Measurements from ENCODE around the gene EFNA1. TPM values are rescaled to one million over a fixed set of nuclear protein-coding genes. Genes with fewer than 3 reads are reported as not detected.

The EFNA1 gene
- total RNA-seq, 1 experiment from 2014 or later = 35.7 TPM

DNA sequence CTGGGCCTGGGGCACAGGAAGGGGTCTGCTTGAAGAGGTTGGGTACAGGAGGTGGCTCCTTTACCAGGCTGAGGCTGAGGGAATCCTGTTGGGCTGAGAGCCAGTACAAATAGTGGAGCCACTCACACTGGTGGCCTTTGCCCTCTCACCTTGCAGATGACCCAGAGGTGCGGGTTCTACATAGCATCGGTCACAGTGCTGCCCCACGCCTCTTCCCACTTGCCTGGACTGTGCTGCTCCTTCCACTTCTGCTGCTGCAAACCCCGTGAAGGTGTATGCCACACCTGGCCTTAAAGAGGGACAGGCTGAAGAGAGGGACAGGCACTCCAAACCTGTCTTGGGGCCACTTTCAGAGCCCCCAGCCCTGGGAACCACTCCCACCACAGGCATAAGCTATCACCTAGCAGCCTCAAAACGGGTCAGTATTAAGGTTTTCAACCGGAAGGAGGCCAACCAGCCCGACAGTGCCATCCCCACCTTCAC is 6.2 kb downstream of the EFNA1 start:
- H3K27ac ChIP-seq = peak overlapping the region; percentile 99
- H3K9me3 ChIP-seq (ENCODE audit: insufficient read depth, low read depth) = no peaks in the 10 kb centered on the region
- ChIA-PET POLR2A (ENCODE audit: unreplicated experiment) (interaction anchor here (0.6 to 1.1 kb wide), 2 partner anchors 21 to 42 kb away, joined by 4 to 15 read pairs; no protein-coding TSS in a partner anchor), CTCF (interaction anchor here (0.6 kb wide), 1 partner anchor 10 kb away, joined by 4 read pairs; no protein-coding TSS in a partner anchor)
- H3K36me3 ChIP-seq (ENCODE audit: low read depth) = peaks cover 29% of the 10 kb centered on the region
- H3F3A ChIP-seq (ENCODE audit: insufficient read depth, low read depth) = peaks cover 65% of the 10 kb centered on the region
- no peaks in the 10 kb centered on the region for H3K9me2 ChIP-seq (ENCODE audit: insufficient read depth)
- no peak overlapping the region for H2AFZ ChIP-seq
- no TSS peak for BruUV-seq (replicated peaks)
- intact Hi-C loops (cut with micrococcal nuclease; ENCODE audit: unreplicated experiment) = loop anchor here (2.0 kb wide), 1 partner anchor 49 kb away; no protein-coding TSS in a partner anchor
- H3K4me2 ChIP-seq = peak overlapping the region; percentile 94
- no peak for TF ChIP-seq EZH2 (IDR thresholded peaks at IDR 0.05; ENCODE audit: low read depth)
- TF ChIP-seq, protein P1, sequence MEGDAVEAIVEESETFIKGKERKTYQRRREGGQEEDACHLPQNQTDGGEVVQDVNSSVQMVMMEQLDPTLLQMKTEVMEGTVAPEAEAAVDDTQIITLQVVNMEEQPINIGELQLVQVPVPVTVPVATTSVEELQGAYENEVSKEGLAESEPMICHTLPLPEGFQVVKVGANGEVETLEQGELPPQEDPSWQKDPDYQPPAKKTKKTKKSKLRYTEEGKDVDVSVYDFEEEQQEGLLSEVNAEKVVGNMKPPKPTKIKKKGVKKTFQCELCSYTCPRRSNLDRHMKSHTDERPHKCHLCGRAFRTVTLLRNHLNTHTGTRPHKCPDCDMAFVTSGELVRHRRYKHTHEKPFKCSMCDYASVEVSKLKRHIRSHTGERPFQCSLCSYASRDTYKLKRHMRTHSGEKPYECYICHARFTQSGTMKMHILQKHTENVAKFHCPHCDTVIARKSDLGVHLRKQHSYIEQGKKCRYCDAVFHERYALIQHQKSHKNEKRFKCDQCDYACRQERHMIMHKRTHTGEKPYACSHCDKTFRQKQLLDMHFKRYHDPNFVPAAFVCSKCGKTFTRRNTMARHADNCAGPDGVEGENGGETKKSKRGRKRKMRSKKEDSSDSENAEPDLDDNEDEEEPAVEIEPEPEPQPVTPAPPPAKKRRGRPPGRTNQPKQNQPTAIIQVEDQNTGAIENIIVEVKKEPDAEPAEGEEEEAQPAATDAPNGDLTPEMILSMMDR (conservative IDR thresholded peaks at IDR 0.05) = no peak
- H3K27me3 ChIP-seq (ENCODE audit: insufficient read depth, low read depth) = no peaks in the 10 kb centered on the region
- H3K4me1 ChIP-seq (replicated peaks; ENCODE audit: insufficient read depth) = peaks cover 56% of the 10 kb centered on the region
- no peak for DNase-seq
- no peaks in the 10 kb centered on the region for H4K20me1 ChIP-seq (ENCODE audit: insufficient read depth)
- peak overlapping the region; percentile 78; the same call in 1 of the 2 replicates for H3K4me3 ChIP-seq
- peaks cover 61% of the 10 kb centered on the region for H3K79me2 ChIP-seq (ENCODE audit: low read depth)

DNA sequence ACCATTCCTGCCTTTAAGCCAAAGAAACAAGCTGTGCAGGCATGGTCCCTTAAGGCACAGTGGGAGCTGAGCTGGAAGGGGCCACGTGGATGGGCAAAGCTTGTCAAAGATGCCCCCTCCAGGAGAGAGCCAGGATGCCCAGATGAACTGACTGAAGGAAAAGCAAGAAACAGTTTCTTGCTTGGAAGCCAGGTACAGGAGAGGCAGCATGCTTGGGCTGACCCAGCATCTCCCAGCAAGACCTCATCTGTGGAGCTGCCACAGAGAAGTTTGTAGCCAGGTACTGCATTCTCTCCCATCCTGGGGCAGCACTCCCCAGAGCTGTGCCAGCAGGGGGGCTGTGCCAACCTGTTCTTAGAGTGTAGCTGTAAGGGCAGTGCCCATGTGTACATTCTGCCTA is 6.6 kb downstream of the EFNA1 start:
- peak in 1 of 2 experiments; percentile 44 for DNase-seq
- POLR2A ChIA-PET (ENCODE audit: unreplicated experiment) = interaction anchor here (0.6 to 1.1 kb wide), 2 partner anchors 22 to 43 kb away, joined by 4 to 15 read pairs; no protein-coding TSS in a partner anchor

DNA sequence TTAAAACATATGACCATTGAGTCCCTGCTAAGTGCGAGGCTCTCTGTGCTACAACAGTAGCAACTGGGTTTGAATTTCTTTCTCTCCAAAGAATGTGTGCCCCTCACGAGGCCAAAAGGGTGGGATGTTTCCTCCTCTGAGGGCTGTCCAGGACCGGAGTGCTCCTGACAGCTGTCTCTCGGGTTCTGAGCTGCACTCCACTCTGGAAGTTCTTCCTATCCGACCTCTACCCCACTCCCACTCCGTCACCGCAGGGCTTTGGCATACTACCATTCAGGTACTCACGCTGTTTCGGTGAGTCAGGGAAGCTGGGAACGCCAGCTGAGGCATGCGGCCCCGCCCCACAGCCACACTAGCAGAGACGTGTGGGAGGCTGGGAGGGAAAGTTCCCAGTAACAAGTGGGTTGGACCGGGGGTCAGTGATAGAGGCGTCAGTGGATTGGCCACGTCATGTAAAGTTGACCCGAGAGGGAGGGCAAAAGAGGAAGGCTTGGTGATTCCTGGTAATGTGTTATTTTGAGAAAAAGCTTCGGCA is 7.3 kb downstream of the EFNA1 start:
- peak; percentile 94 to 98 for DNase-seq
- Histone ChIP-seq H4K20me1 (ENCODE audit: insufficient read depth) (no peaks in the 10 kb centered on the region), H2AFZ (no peak overlapping the region), H3K27ac (peak overlapping the region; percentile 99), H3F3A (ENCODE audit: insufficient read depth, low read depth) (peaks cover 60% of the 10 kb centered on the region), H3K79me2 (ENCODE audit: low read depth) (peaks cover 66% of the 10 kb centered on the region), H3K4me1 (replicated peaks; ENCODE audit: insufficient read depth) (peaks cover 60% of the 10 kb centered on the region), H3K36me3 (ENCODE audit: low read depth) (peaks cover 29% of the 10 kb centered on the region), H3K4me3 (peak overlapping the region; percentile 78), H3K4me2 (peak overlapping the region; percentile 94), H3K27me3 (ENCODE audit: insufficient read depth, low read depth) (no peaks in the 10 kb centered on the region), H3K9me2 (ENCODE audit: insufficient read depth) (no peaks in the 10 kb centered on the region), H3K9me3 (ENCODE audit: insufficient read depth, low read depth) (no peaks in the 10 kb centered on the region)
- TSS peak; percentile 68 for BruUV-seq (replicated peaks)
- ChIA-PET POLR2A (ENCODE audit: unreplicated experiment) (interaction anchor here (0.6 to 1.1 kb wide), 3 partner anchors 43 to 770 kb away, joined by 3 to 15 read pairs (median 4); no protein-coding TSS in a partner anchor), CTCF (interaction anchor here (1.1 kb wide), 1 partner anchor 9 kb away, joined by 3 read pairs; no protein-coding TSS in a partner anchor)
- TF ChIP-seq, protein P1 (conservative IDR thresholded peaks at IDR 0.05) = no peak
- TF ChIP-seq EZH2 (IDR thresholded peaks at IDR 0.05; ENCODE audit: low read depth) = no peak
- intact Hi-C loops (cut with micrococcal nuclease; ENCODE audit: unreplicated experiment) = loop anchor here (1.0 to 5.0 kb wide), 4 partner anchors 8 to 163 kb away; partner anchors contain the start of genes CKS1B, EFNA1 and SHC1

More for the DNA sequence above, 6.6 kb downstream of the EFNA1 start:
- H3K4me1 ChIP-seq (replicated peaks; ENCODE audit: insufficient read depth) = peaks cover 60% of the 10 kb centered on the region
- no peaks in the 10 kb centered on the region for H3K9me3 ChIP-seq (ENCODE audit: insufficient read depth, low read depth)
- H4K20me1 ChIP-seq (ENCODE audit: insufficient read depth) = no peaks in the 10 kb centered on the region
- peaks cover 60% of the 10 kb centered on the region for H3K79me2 ChIP-seq (ENCODE audit: low read depth)
- peak overlapping the region; percentile 94 for H3K4me2 ChIP-seq
- BruUV-seq (replicated peaks) = no TSS peak
- no peak for TF ChIP-seq EZH2 (IDR thresholded peaks at IDR 0.05; ENCODE audit: low read depth)
- TF ChIP-seq, protein P1 (conservative IDR thresholded peaks at IDR 0.05) = no peak
- CTCF ChIA-PET = interaction anchor here (0.6 to 1.1 kb wide), 2 partner anchors 9 kb away, joined by 3 to 4 read pairs; no protein-coding TSS in a partner anchor
- peak overlapping the region; percentile 99 for H3K27ac ChIP-seq
- peak overlapping the region; percentile 78 for H3K4me3 ChIP-seq
- no peak overlapping the region for H2AFZ ChIP-seq
- no peaks in the 10 kb centered on the region for H3K9me2 ChIP-seq (ENCODE audit: insufficient read depth)
- peaks cover 61% of the 10 kb centered on the region for H3F3A ChIP-seq (ENCODE audit: insufficient read depth, low read depth)
- H3K36me3 ChIP-seq (ENCODE audit: low read depth) = peaks cover 29% of the 10 kb centered on the region
- H3K27me3 ChIP-seq (ENCODE audit: insufficient read depth, low read depth) = no peaks in the 10 kb centered on the region
- intact Hi-C loops (cut with micrococcal nuclease; ENCODE audit: unreplicated experiment) = loop anchor here (2.0 kb wide), 1 partner anchor 50 kb away; no protein-coding TSS in a partner anchor

Data from PC-9 (cell line).